GM12878 (cell line): ENCODE results near the gene TIMM50. TPM values are rescaled to one million over a fixed set of nuclear protein-coding genes. Genes with fewer than 3 reads are reported as not detected.
"Not testable (repeated sequence)": the region's sequence is repeated elsewhere in the genome, so short reads cannot be mapped to it uniquely, and the experiment has no call there.

Experiments used
- ATAC-seq: fragments of 200-7000 bp; cut with Tn5 transposase; 3 replicates; pipeline ENCODE4 v1.9.1; 2020; ENCODE audit warnings: mild to moderate bottlenecking, moderate library complexity
- BruUV-seq: library from RNA; stranded (reverse); fragments of 400-500 nt; replicated peaks from 2 replicates; lab custom pipeline; 2021; lab: Mats Ljungman, UMichigan
- CTCF ChIA-PET: fragments of 300-600 bp; sonication (Branson Sonifier 250); formaldehyde crosslinking; extraction: SDS; loops from one replicate; lab custom pipeline; 2021; ENCODE audit warnings: inconsistent platforms; lab: Yijun Ruan, JAX
- POLR2A ChIA-PET: fragments of 350-600 bp; formaldehyde crosslinking; extraction: SDS; loops from one replicate; lab custom pipeline; 2021; ENCODE audit warnings: inconsistent platforms; lab: Charles Lee
- RAD21 ChIA-PET: fragments of 300-600 bp; sonication (Branson Sonifier 250); formaldehyde crosslinking; loops from one replicate; lab custom pipeline; 2023; ENCODE audit warnings: antibody characterized with exemption; ENCODE audit not compliant: unreplicated experiment; lab: Charles Lee
- SMC1A ChIA-PET: fragments of 300-600 bp; sonication (Branson Sonifier 250); formaldehyde crosslinking; loops from one replicate; lab custom pipeline; 2023; ENCODE audit not compliant: unreplicated experiment, uncharacterized antibody; lab: Charles Lee
- DNase-seq: peaks from one replicate; pipeline ENCODE4 v3.0.0-alpha.2; 2011; ENCODE audit warnings: low read depth, low spot score
- FAIRE-seq: peaks from 3 replicates; lab custom pipeline; 2011; peaks lifted over from hg19 to GRCh38; lab: Jason Lieb, UNC
- H2AFZ ChIP-seq: 2 replicates; pipeline ENCODE4 v1.6.0; 2011; ENCODE audit warnings: low read depth, low read length, control low read depth; ENCODE audit not compliant: control insufficient read depth
- H3K27ac ChIP-seq: 2 replicates; pipeline ENCODE4 v1.5.1; 2011; ENCODE audit warnings: control low read depth; ENCODE audit not compliant: control insufficient read depth, insufficient read depth
- H3K27me3 ChIP-seq, 2 experiments: replicated peaks in 1 of 2; 2 replicates each; pipeline versions ENCODE4 v1.6.0 to v1.6.1; 2011; ENCODE audit warnings: low read length in 1 of 2; ENCODE audit not compliant: control insufficient read depth in 2 of 2, insufficient read depth in 2 of 2
- H3K36me3 ChIP-seq, 2 experiments: 2 replicates each; pipeline ENCODE4 v1.5.1; 2011; ENCODE audit warnings: low read length in 1 of 2; ENCODE audit not compliant: control insufficient read depth in 2 of 2, insufficient read depth in 2 of 2
- H3K4me1 ChIP-seq: 2 replicates; pipeline ENCODE4 v1.6.1; 2011; ENCODE audit warnings: mild to moderate bottlenecking, low read length, moderate library complexity, mixed read lengths; ENCODE audit not compliant: control insufficient read depth, insufficient read depth
- H3K4me2 ChIP-seq: 2 replicates; pipeline ENCODE4 v1.6.0; 2011; ENCODE audit warnings: control low read depth; ENCODE audit not compliant: control insufficient read depth, insufficient read depth
- H3K4me3 ChIP-seq: fragments of 200-600 bp; sonication (generic); 2 replicates; pipeline ENCODE4 v1.5.1; 2016
- H3K79me2 ChIP-seq: 2 replicates; pipeline ENCODE4 v1.6.0; 2011; ENCODE audit warnings: low read length; ENCODE audit not compliant: control insufficient read depth, insufficient read depth
- H3K9ac ChIP-seq: 2 replicates; pipeline ENCODE4 v1.8.0; 2011; ENCODE audit warnings: low read length, control low read depth, mixed read lengths; ENCODE audit not compliant: control insufficient read depth, insufficient read depth
- H3K9me3 ChIP-seq: replicated peaks from 3 replicates; pipeline ENCODE4 v1.5.1; 2011; ENCODE audit warnings: mild to moderate bottlenecking, low read length; ENCODE audit not compliant: control insufficient read depth, insufficient read depth
- H4K20me1 ChIP-seq: 2 replicates; pipeline ENCODE4 v1.6.0; 2011; ENCODE audit not compliant: control insufficient read depth, insufficient read depth
- HDGF ChIP-seq: fragments of 450-650 bp; IDR thresholded peaks from 2 replicates; pipeline ENCODE4 v1.6.1; 2016; ENCODE audit warnings: antibody characterized with exemption
- NBN ChIP-seq: fragments of 450-650 bp; IDR thresholded peaks from 2 replicates; pipeline ENCODE4 v1.6.1; 2016
- SREBF2 ChIP-seq: IDR thresholded peaks from 2 replicates; pipeline ENCODE4 v1.6.1; 2012; ENCODE audit warnings: mild to moderate bottlenecking, low read length
- WGBS: methylation state at CpG from one replicate; pipeline ENCODE4 v1.1.6; 2016; ENCODE audit warnings: low lambda C conversion rate; ENCODE audit not compliant: insufficient replicate concordance, insufficient coverage; ENCODE audit errors: missing lambda C conversion rate; 5-methylcytosine and 5-hydroxymethylcytosine counted together
- in situ Hi-C: fragments of 300-500 bp; cut with MboI; formaldehyde crosslinking; loops from 9 replicates; pipeline ENCODE4 v1.14.3; 2018; ENCODE audit warnings: mixed read lengths
- intact Hi-C: fragments of 100-400 bp; cut with micrococcal nuclease; formaldehyde crosslinking; loops from one replicate; pipeline ENCODE4 v1.14.2; 2022; ENCODE audit not compliant: unreplicated experiment
- polyA plus RNA-seq, 11 experiments: library from polyadenylated mRNA; depleted of rRNA in 4 of 11; unstranded in 6 of 11; stranded (reverse) in 5 of 11; fragments of >200 nt; fragmentation: Nextera tagmentation in 4 of 11; fragmentation: Illumina TruSeq in 1 of 11; extraction: Ambion mirVana in 4 of 11; extraction: Trizol in 1 of 11; gene quantifications; 1 replicate in 1 of 11; 2 replicates in 10 of 11; pipeline versions ENCODE4 v1.2.1 to v1.2.3, GENCODE V29; 2011 to 2016; ENCODE audit warnings: inconsistent platforms in 2 of 11, missing spikeins in 2 of 11, low read depth in 1 of 11
- total RNA-seq, 4 experiments: library from RNA; depleted of rRNA in 3 of 4; stranded (reverse); fragments of >200 nt in 3 of 4; fragmentation: Illumina TruSeq in 1 of 4; extraction: Trizol in 1 of 4; gene quantifications; 2 replicates each; pipeline versions ENCODE4 v1.2.1 to v1.2.3, GENCODE V29; 2013 to 2021
- TF ChIP-seq, protein P1 (sequence below): fragments of 450-650 bp; IDR thresholded peaks from 2 replicates; pipeline ENCODE4 v1.6.1; 2017; ENCODE audit warnings: mild to moderate bottlenecking

The TIMM50 gene
- total and polyA plus RNA-seq, 10 of the 15 experiments (the other 5 are each of a cell fraction or from before 2014, with no cell fraction given), result 15.6 to 146 (median 101) TPM

DNA sequence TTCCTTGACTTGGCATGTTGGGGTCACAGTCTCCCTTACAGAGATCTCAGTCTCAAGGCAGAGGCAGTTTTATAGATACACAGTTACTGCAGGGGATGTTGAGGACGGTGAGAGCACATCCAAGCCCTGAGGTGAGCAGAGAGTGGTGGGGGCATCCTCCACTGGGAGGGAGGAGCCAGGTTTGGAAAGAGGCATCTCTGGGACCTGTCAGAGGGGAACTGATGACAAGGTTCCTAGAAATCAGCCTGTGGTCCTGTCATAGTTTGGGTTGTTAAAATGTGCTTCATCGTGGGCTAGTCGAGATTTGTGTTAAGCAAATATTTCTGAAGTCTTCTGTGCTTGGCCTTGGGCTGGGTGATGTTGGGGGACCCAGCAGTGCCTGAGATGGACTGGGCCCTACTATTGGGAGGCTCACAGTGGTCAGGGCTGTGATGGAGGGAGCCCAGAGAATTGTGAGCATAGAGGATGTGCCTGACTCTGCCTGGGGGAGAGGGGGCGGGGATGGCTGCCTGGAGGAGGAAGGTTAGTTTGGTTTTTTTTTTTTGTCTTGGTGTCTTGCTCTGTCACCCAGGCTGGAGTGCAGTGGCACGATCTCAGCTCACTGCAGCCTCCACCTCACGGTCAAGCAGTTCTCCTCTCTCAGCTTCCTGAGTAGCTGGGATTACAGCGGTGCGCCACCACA, 31.4 kb upstream of the TIMM50 start:
- ChIA-PET RAD21 (interaction anchor here (3.0 kb wide), 1 partner anchor 14 kb away, joined by 7 read pairs; the partner anchor contains the start of gene RPS16), POLR2A (interaction anchor here (0.6 to 2.0 kb wide), 7 partner anchors 9 to 114 kb away, joined by 3 to 9 read pairs (median 4); partner anchors contain the start of gene RPS16), SMC1A (interaction anchor here (1.4 to 1.5 kb wide), 2 partner anchors 9 to 84 kb away, joined by 3 to 6 read pairs; no protein-coding TSS in a partner anchor), CTCF (interaction anchor here (1.5 kb wide), 1 partner anchor 84 kb away, joined by 5 read pairs; the partner anchor contains the start of gene EID2B)
- BruUV-seq, result no TSS peak
- intact Hi-C loops, result loop anchor here (5.0 kb wide), 1 partner anchor 48 kb away; the partner anchor contains the start of gene DLL3
- Histone ChIP-seq H2AFZ (no peak overlapping the region), H3K9me3 (no peaks in the 10 kb centered on the region), H3K9ac (no peak overlapping the region), H3K4me1 (peaks cover 28% of the 10 kb centered on the region), H3K79me2 (peaks cover 85% of the 10 kb centered on the region), H3K36me3 (peaks cover 6 to 22% of the 10 kb centered on the region in 2 experiments), H3K4me3 (peak overlapping the region; percentile 64), H3K4me2 (peak overlapping the region; percentile 60), H3K27me3 (no peaks in the 10 kb centered on the region), H4K20me1 (peaks cover 6% of the 10 kb centered on the region; the same call in 1 of the 2 replicates), H3K27ac (0 out of 2 replicates have a peak overlapping the region, but pooled peaks have one; percentile 6)
- FAIRE-seq, result no peak
- peak; percentile 4 for ATAC-seq
- in situ Hi-C loops, result no loop called here
- no peak for DNase-seq
- TF ChIP-seq HDGF (0 out of 2 replicates have a peak, but pooled peaks have one; percentile 46), SREBF2 (no peak), NBN (0 out of 2 replicates have a peak, but pooled peaks have one; percentile 22)
- 21% methylated on average over 8 of the region's 8 CpGs for WGBS

DNA sequence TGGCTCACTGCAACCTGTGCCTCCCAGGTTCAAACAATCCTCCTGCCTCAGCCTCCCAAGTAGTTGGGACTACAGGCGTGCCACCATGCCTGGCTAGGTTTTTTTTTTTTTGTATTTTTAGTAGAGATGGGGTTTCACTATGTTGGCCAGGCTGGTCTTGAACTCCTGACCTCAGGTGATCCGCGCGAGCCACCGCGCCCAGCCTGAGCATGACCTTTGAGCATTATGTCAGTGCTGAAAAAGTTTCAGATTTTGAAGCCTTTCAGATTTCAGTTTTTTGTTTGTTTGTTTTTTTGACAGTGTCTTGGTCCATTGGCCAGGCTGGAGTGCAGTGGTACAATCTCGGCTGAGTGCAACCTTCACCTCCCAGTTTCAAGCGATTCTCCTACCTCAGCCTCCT, 29.4 kb upstream of the TIMM50 start:
- H3K27me3 ChIP-seq, ATAC-seq, FAIRE-seq, H3K27ac ChIP-seq, H3K9me3 ChIP-seq, POLR2A ChIA-PET, H3K4me3 ChIP-seq, SMC1A ChIA-PET, DNase-seq, BruUV-seq, H4K20me1 ChIP-seq, intact Hi-C loops, H2AFZ ChIP-seq, H3K4me2 ChIP-seq, in situ Hi-C loops, RAD21 ChIA-PET, H3K9ac ChIP-seq: not testable (repeated sequence)
- H3K4me1 ChIP-seq, result peaks cover 28% of the 10 kb centered on the region
- CTCF ChIA-PET, result interaction anchor here (1.7 kb wide), 1 partner anchor 11 kb away, joined by 5 read pairs; no protein-coding TSS in a partner anchor
- peaks cover 66% of the 10 kb centered on the region for H3K79me2 ChIP-seq
- 86% methylated on average over 8 of the region's 8 CpGs for WGBS
- peaks cover 6 to 25% of the 10 kb centered on the region in 2 experiments for H3K36me3 ChIP-seq
- TF ChIP-seq, protein P1, sequence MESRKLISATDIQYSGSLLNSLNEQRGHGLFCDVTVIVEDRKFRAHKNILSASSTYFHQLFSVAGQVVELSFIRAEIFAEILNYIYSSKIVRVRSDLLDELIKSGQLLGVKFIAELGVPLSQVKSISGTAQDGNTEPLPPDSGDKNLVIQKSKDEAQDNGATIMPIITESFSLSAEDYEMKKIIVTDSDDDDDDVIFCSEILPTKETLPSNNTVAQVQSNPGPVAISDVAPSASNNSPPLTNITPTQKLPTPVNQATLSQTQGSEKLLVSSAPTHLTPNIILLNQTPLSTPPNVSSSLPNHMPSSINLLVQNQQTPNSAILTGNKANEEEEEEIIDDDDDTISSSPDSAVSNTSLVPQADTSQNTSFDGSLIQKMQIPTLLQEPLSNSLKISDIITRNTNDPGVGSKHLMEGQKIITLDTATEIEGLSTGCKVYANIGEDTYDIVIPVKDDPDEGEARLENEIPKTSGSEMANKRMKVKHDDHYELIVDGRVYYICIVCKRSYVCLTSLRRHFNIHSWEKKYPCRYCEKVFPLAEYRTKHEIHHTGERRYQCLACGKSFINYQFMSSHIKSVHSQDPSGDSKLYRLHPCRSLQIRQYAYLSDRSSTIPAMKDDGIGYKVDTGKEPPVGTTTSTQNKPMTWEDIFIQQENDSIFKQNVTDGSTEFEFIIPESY, result peak; percentile 83
